ENCODE data around the gene THAP3.

Gene THAP3

GRCh38 chr1:6591222-6591621, 33.4 kb upstream of the THAP3 start:
- H3K36me3 ChIP-seq (ENCODE audit: control insufficient read depth, insufficient read depth, low read length) = no peaks in the 10 kb centered on the region
- no peak overlapping the region for H3K4me2 ChIP-seq (ENCODE audit: low read length)
- H3K4me3 ChIP-seq (ENCODE audit: low read depth, low read length) = no peak overlapping the region
- H3K79me2 ChIP-seq = peaks cover 2% of the 10 kb centered on the region
- no peak overlapping the region for H2AFZ ChIP-seq
- H3K4me1 ChIP-seq = no peaks in the 10 kb centered on the region
- no peaks in the 10 kb centered on the region for H3K9me3 ChIP-seq (ENCODE audit: control insufficient read depth, low read length)
- no peak overlapping the region for H3K27ac ChIP-seq
- TF ChIP-seq CTCF (IDR thresholded peaks at IDR 0.05) = no peak
- no peaks in the 10 kb centered on the region for H3K27me3 ChIP-seq (ENCODE audit: control insufficient read depth, insufficient read depth, low read length)
- no peak overlapping the region for H3K9ac ChIP-seq

DNA sequence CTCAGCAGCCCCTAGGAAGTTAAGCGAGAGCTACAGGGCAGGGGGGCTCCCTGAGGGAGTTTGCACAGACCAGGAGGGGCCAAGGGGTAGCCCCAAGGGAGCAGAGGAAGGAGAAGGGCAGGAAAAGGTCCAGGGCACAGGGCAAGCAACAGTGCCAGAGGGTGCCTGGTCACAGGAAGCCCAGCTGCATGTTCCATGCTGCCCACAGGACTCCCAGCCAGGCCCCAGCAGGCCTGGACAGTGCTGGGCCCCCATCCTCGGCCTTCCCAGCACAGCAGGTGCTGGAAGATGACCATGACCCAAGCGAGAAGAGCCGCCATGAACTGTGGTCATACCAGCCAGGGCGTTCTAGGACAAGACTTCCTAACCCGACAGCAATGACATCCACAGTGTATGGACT, 33.0 kb upstream of the THAP3 start:
- Histone ChIP-seq H3K27me3 (ENCODE audit: control insufficient read depth, insufficient read depth, low read length) (no peaks in the 10 kb centered on the region), H3K4me2 (ENCODE audit: low read length) (no peak overlapping the region), H3K27ac (no peak overlapping the region), H3K9ac (no peak overlapping the region), H3K9me3 (ENCODE audit: control insufficient read depth, low read length) (no peaks in the 10 kb centered on the region), H3K4me1 (no peaks in the 10 kb centered on the region), H3K79me2 (peaks cover 2% of the 10 kb centered on the region), H2AFZ (no peak overlapping the region), H3K36me3 (ENCODE audit: control insufficient read depth, insufficient read depth, low read length) (no peaks in the 10 kb centered on the region), H3K4me3 (ENCODE audit: low read depth, low read length) (no peak overlapping the region)
- no peak for TF ChIP-seq CTCF (IDR thresholded peaks at IDR 0.05)

DNA sequence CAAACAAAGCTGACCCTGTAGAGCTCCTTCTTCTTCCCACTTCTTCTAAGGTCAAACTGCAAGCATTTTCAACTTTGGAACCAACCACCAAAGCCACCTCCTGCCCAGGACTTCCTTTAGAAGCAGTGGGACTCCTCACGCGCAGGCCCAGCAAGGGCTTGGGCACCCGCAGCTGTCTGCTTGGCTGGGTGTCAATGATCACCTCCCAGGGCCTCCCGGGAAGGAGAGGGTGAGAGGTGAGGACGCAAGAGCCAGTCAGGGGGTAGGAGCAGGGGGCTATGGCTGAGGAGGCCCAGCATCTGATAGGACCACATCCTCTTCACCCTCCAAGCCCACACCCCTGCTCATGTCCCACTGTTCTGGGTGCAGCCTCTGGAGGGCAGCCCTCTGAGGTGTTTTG, 32.2 kb upstream of the THAP3 start:
- Histone ChIP-seq H3K36me3 (ENCODE audit: control insufficient read depth, insufficient read depth, low read length) (no peaks in the 10 kb centered on the region), H3K9me3 (ENCODE audit: control insufficient read depth, low read length) (no peaks in the 10 kb centered on the region), H3K4me1 (no peaks in the 10 kb centered on the region), H3K79me2 (peaks cover 4% of the 10 kb centered on the region), H2AFZ (no peak overlapping the region), H3K9ac (no peak overlapping the region), H3K27me3 (ENCODE audit: control insufficient read depth, insufficient read depth, low read length) (no peaks in the 10 kb centered on the region), H3K4me3 (ENCODE audit: low read depth, low read length) (no peak overlapping the region), H3K27ac (no peak overlapping the region), H3K4me2 (ENCODE audit: low read length) (no peak overlapping the region)
- TF ChIP-seq CTCF (IDR thresholded peaks at IDR 0.05) = no peak

DNA sequence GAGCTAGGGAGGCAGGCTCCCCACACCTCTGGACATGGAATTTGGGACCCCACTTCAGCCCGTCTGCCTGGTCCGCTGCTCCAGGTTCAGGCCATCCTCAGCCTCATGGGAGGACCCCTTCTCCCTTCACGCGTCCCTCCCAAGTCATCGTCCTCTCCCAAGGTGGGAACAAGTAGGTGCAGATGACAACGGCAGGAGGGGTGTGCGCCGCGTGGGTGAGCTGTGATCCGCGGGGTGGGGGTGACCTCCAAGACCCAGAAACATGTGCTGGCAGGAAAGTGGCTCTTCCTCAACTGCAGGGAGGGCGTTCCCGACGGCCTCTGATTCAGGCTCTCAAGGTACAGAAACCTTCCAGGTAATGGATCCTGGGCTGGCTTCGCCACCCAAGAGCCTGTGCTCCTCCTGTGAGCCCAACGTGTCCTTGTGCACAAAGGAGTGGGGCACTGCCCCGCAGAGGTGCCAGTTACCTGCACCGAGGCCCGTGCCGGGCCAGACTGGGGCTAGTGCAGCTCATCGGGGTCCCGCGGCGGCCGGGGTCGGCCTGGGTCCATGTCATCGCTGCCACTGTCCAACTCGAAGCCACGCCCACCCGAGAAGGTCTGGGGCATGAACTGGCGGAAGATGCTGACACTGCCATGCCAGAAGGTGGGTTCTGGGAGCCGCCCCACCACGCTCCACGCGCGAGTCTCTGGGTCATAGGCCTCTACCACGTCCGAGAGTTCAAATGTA, 31.6 kb upstream of the THAP3 start:
- Histone ChIP-seq H3K79me2 (peaks cover 7% of the 10 kb centered on the region), H3K4me3 (ENCODE audit: low read depth, low read length) (no peak overlapping the region), H3K4me1 (no peaks in the 10 kb centered on the region), H3K9me3 (ENCODE audit: control insufficient read depth, low read length) (no peaks in the 10 kb centered on the region), H3K9ac (no peak overlapping the region), H2AFZ (no peak overlapping the region), H3K27ac (no peak overlapping the region), H3K36me3 (ENCODE audit: control insufficient read depth, insufficient read depth, low read length) (no peaks in the 10 kb centered on the region), H3K4me2 (ENCODE audit: low read length) (no peak overlapping the region), H3K27me3 (ENCODE audit: control insufficient read depth, insufficient read depth, low read length) (no peaks in the 10 kb centered on the region)
- TF ChIP-seq CTCF (IDR thresholded peaks at IDR 0.05) = no peak

- H3K27ac ChIP-seq = no peak overlapping the region
- H2AFZ ChIP-seq = no peak overlapping the region
- no peaks in the 10 kb centered on the region for H3K9me3 ChIP-seq (ENCODE audit: control insufficient read depth, low read length)
- no peak overlapping the region for H3K9ac ChIP-seq
- peaks cover 7% of the 10 kb centered on the region for H3K79me2 ChIP-seq
- TF ChIP-seq CTCF (IDR thresholded peaks at IDR 0.05) = no peak
- H3K36me3 ChIP-seq (ENCODE audit: control insufficient read depth, insufficient read depth, low read length) = no peaks in the 10 kb centered on the region
- no peak overlapping the region for H3K4me2 ChIP-seq (ENCODE audit: low read length)
- no peaks in the 10 kb centered on the region for H3K4me1 ChIP-seq
- no peak overlapping the region for H3K4me3 ChIP-seq (ENCODE audit: low read depth, low read length)
- H3K27me3 ChIP-seq (ENCODE audit: control insufficient read depth, insufficient read depth, low read length) = no peaks in the 10 kb centered on the region
Observed at GRCh38 chr1:6593810-6594209, 30.9 kb upstream of the THAP3 start.
